ENCODE data around the gene CRY2. TPM values are rescaled to one million over a fixed set of nuclear protein-coding genes. Genes with fewer than 3 reads are reported as not detected.

The CRY2 gene
- total RNA-seq, 2 experiments from 2014 or later = 248 TPM

DNA sequence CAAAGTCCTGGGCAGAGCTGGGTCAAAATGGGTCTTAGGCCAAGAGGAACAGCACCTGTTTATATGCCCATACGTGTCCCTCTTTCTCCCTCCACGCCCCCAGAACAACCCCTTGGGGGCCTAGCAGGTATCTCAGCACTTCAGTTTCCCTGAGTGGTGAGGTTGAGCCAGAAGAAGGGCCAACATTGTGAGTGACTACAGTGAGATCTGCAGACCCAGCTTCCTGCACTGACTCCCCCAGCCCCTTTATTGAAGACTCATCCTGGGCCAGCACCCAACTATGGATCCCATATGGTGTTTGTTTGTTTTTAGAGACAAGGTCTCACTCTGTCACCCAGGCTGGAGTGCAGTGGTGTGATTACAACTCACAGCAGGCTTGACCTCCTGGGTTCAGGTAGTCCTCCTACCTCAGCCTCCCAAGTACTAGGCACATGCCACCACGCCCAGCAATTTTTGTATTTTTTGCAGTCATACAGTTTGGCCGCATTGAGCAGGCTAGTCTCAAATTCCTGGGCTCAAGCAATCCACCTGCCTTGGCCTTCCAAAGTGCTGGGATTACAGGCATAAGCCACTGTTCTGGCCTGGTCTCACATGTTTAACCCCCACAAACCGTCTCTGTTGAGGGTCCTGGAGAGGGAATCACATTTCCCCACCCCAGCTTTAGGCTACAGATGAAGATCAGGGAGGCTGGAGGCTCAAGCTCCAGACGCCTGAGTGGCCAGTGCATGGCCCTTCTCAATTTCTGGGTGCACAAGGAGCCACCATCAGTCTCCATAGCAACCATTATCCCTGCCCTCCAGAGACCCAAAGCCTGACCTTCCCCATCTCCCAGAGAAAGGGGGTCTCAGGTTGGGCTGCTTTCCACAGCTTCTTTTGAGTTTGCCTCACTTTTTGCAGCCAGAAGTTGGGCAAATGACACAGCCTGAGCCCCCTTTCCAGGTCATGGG, 73.5 kb downstream of the CRY2 start:
- Histone ChIP-seq H3K27me3 (ENCODE audit: control insufficient read depth in 1 of 2, insufficient read depth in 2 of 2, low read length in 2 of 2) (peaks cover 4 to 6% of the 10 kb centered on the region in 2 experiments), H3K4me1 (ENCODE audit: insufficient read depth, low read length) (peaks cover 69% of the 10 kb centered on the region), H3K27ac (ENCODE audit: low read depth in 1 of 2, low read length in 2 of 2) (no peak overlapping the region), H3K9me3 (ENCODE audit: control insufficient read depth in 1 of 2, insufficient read depth in 1 of 2, low read length in 2 of 2) (peaks cover 0 to 3% of the 10 kb centered on the region in 2 experiments), H3K36me3 (ENCODE audit: insufficient read depth, low read length) (peaks cover 7% of the 10 kb centered on the region), H3K4me3 (ENCODE audit: low read length) (no peak overlapping the region)
- DNase-seq (peak in 2 of 14 experiments; percentile 2 to 19), ATAC-seq (ENCODE audit: poor library complexity) (no peak)
- peak overlapping the region; percentile 99 for H3K4me3 Mint-ChIP-seq
- intact Hi-C loops (cut with DNase I, micrococcal nuclease) = no loop called here
- ChIA-PET CTCF (no interaction called here), POLR2A (no interaction called here)
- no peaks in the 10 kb centered on the region for H3K9me3 Mint-ChIP-seq
- peak overlapping the region; percentile 63 for H3K27ac Mint-ChIP-seq
- TF ChIP-seq, protein P1, sequence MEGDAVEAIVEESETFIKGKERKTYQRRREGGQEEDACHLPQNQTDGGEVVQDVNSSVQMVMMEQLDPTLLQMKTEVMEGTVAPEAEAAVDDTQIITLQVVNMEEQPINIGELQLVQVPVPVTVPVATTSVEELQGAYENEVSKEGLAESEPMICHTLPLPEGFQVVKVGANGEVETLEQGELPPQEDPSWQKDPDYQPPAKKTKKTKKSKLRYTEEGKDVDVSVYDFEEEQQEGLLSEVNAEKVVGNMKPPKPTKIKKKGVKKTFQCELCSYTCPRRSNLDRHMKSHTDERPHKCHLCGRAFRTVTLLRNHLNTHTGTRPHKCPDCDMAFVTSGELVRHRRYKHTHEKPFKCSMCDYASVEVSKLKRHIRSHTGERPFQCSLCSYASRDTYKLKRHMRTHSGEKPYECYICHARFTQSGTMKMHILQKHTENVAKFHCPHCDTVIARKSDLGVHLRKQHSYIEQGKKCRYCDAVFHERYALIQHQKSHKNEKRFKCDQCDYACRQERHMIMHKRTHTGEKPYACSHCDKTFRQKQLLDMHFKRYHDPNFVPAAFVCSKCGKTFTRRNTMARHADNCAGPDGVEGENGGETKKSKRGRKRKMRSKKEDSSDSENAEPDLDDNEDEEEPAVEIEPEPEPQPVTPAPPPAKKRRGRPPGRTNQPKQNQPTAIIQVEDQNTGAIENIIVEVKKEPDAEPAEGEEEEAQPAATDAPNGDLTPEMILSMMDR (IDR thresholded peaks at IDR 0.05) = no peak
- H3K36me3 Mint-ChIP-seq (ENCODE audit: low read depth) = peaks cover 16% of the 10 kb centered on the region
- peaks cover 14% of the 10 kb centered on the region for H3K27me3 Mint-ChIP-seq
- peaks cover 58% of the 10 kb centered on the region for H3K4me1 Mint-ChIP-seq (ENCODE audit: low read depth)

- Histone ChIP-seq H3K27me3 (ENCODE audit: control insufficient read depth in 1 of 2, insufficient read depth in 2 of 2, low read length in 2 of 2) (peaks cover 4 to 6% of the 10 kb centered on the region in 2 experiments), H3K27ac (ENCODE audit: low read depth in 1 of 2, low read length in 2 of 2) (no peak overlapping the region), H3K4me1 (ENCODE audit: insufficient read depth, low read length) (peaks cover 59% of the 10 kb centered on the region), H3K4me3 (ENCODE audit: low read length) (peak overlapping the region; percentile 29), H3K36me3 (ENCODE audit: insufficient read depth, low read length) (no peaks in the 10 kb centered on the region), H3K9me3 (ENCODE audit: control insufficient read depth in 1 of 2, insufficient read depth in 1 of 2, low read length in 2 of 2) (peaks cover 0 to 3% of the 10 kb centered on the region in 2 experiments)
- peaks cover 14% of the 10 kb centered on the region for H3K27me3 Mint-ChIP-seq
- no peaks in the 10 kb centered on the region for H3K9me3 Mint-ChIP-seq
- peaks cover 9% of the 10 kb centered on the region for H3K36me3 Mint-ChIP-seq (ENCODE audit: low read depth)
- H3K4me3 Mint-ChIP-seq = peak overlapping the region; percentile 99
- H3K4me1 Mint-ChIP-seq (ENCODE audit: low read depth) = peaks cover 50% of the 10 kb centered on the region
- peak overlapping the region; percentile 63 for H3K27ac Mint-ChIP-seq
- TF ChIP-seq, protein P1 (IDR thresholded peaks at IDR 0.05) = no peak
- CTCF ChIA-PET = no interaction called here
- ATAC-seq (ENCODE audit: poor library complexity) (no peak), DNase-seq (peak in 2 of 14 experiments; percentile 22 to 49)
- intact Hi-C loops (cut with DNase I, micrococcal nuclease) = no loop called here
- POLR2A ChIA-PET = no interaction called here
Measured at GRCh38 chr11:45921561-45922424, 74.5 kb downstream of the CRY2 start.

- Histone ChIP-seq H3K4me1 (ENCODE audit: insufficient read depth, low read length) (peaks cover 58% of the 10 kb centered on the region), H3K9me3 (ENCODE audit: control insufficient read depth in 1 of 2, insufficient read depth in 1 of 2, low read length in 2 of 2) (peaks cover 0 to 3% of the 10 kb centered on the region in 2 experiments), H3K27me3 (ENCODE audit: control insufficient read depth in 1 of 2, insufficient read depth in 2 of 2, low read length in 2 of 2) (peaks cover 4 to 6% of the 10 kb centered on the region in 2 experiments), H3K36me3 (ENCODE audit: insufficient read depth, low read length) (no peaks in the 10 kb centered on the region), H3K4me3 (ENCODE audit: low read length) (peak within 1 kb of the TSS; percentile 34), H3K27ac (ENCODE audit: low read depth in 1 of 2, low read length in 2 of 2) (no peak within 1 kb of the TSS)
- TF ChIP-seq, protein P1 (IDR thresholded peaks at IDR 0.05) = no peak
- ChIA-PET CTCF (no interaction called here), POLR2A (no interaction called here)
- Mint-ChIP-seq H3K36me3 (ENCODE audit: low read depth) (peaks cover 7% of the 10 kb centered on the region), H3K27me3 (peaks cover 14% of the 10 kb centered on the region), H3K27ac (peak within 1 kb of the TSS; percentile 63), H3K4me3 (peak within 1 kb of the TSS; percentile 99), H3K4me1 (ENCODE audit: low read depth) (peaks cover 43% of the 10 kb centered on the region), H3K9me3 (no peaks in the 10 kb centered on the region)
- intact Hi-C loops (cut with DNase I, micrococcal nuclease) = no loop called here
- ATAC-seq (ENCODE audit: poor library complexity) (no peak), DNase-seq (peak in 6 of 14 experiments; percentile 15 to 64 (median 32))
Measured at GRCh38 chr11:45922425-45923082, 75.3 kb downstream of the CRY2 start, which contains the start of gene LARGE2. TSS of gene LARGE2 (plus strand) at chr11:45922656. CDS start at chr11:45922883, 227 bp downstream.

Measured in CD4-positive, alpha-beta T cell (primary cell).